GM18499 (cell line): Measurements from ENCODE around the gene ZC2HC1B.

Source experiments
- ATAC-seq: cut with Tn5 transposase; IDR thresholded peaks from one replicate; pipeline ENCODE4 v1.9.1; 2021; ENCODE audit warnings: moderate number of reproducible peaks; ENCODE audit not compliant: insufficient read depth, unreplicated experiment

ZC2HC1B gene

GRCh38 chr6:143928853-143929252, 64.6 kb downstream of the ZC2HC1B start:
- ATAC-seq = no peak

GRCh38 chr6:143929975-143930374, 65.7 kb downstream of the ZC2HC1B start:
- ATAC-seq = no peak

- no peak for ATAC-seq
These were observed 70.1 kb downstream of the ZC2HC1B start for GRCh38 chr6:143934331-143934730.

- ATAC-seq = no peak
These were observed 70.6 kb downstream of the ZC2HC1B start for GRCh38 chr6:143934867-143935266.

- no peak for ATAC-seq
These were observed 72.1 kb downstream of the ZC2HC1B start for GRCh38 chr6:143936347-143936746.

- ATAC-seq = no peak
These were observed 72.7 kb downstream of the ZC2HC1B start for GRCh38 chr6:143936778-143937667.

GRCh38 chr6:143937668-143937970, 73.3 kb downstream of the ZC2HC1B start:
- no peak for ATAC-seq

- ATAC-seq = no peak
These were observed 75.1 kb downstream of the ZC2HC1B start for GRCh38 chr6:143939364-143939763.

- ATAC-seq = peak; percentile 78
These were observed 75.8 kb downstream of the ZC2HC1B start for GRCh38 chr6:143940011-143940597.

- no peak for ATAC-seq
These were observed 77.8 kb downstream of the ZC2HC1B start for GRCh38 chr6:143941852-143942627.

- no peak for ATAC-seq
These were observed 83.9 kb downstream of the ZC2HC1B start for GRCh38 chr6:143948208-143948607.

GRCh38 chr6:143949535-143949934, 85.3 kb downstream of the ZC2HC1B start:
- no peak for ATAC-seq

GRCh38 chr6:143949962-143950361, 85.7 kb downstream of the ZC2HC1B start:
- ATAC-seq = no peak

GRCh38 chr6:143950875-143951274, 86.6 kb downstream of the ZC2HC1B start:
- no peak for ATAC-seq

- ATAC-seq = no peak
These were observed 87.9 kb downstream of the ZC2HC1B start for GRCh38 chr6:143952060-143952778.

GRCh38 chr6:143952947-143953701, 88.8 kb downstream of the ZC2HC1B start:
- no peak for ATAC-seq

- ATAC-seq = no peak
These were observed 89.6 kb downstream of the ZC2HC1B start for GRCh38 chr6:143953922-143954321.

- ATAC-seq = no peak
These were observed 91.7 kb downstream of the ZC2HC1B start for GRCh38 chr6:143955971-143956370.

- no peak for ATAC-seq
These were observed 93.5 kb downstream of the ZC2HC1B start for GRCh38 chr6:143957679-143958274.
